ENCODE measurements around the gene GBP2.

GRCh38 chr1:89151047-89151446 lies 25.1 kb upstream of the GBP2 start:
- TF ChIP-seq EZH2 (IDR thresholded peaks at IDR 0.05; ENCODE audit: low read length, unreplicated experiment), result no peak
- TF ChIP-seq, protein P1, sequence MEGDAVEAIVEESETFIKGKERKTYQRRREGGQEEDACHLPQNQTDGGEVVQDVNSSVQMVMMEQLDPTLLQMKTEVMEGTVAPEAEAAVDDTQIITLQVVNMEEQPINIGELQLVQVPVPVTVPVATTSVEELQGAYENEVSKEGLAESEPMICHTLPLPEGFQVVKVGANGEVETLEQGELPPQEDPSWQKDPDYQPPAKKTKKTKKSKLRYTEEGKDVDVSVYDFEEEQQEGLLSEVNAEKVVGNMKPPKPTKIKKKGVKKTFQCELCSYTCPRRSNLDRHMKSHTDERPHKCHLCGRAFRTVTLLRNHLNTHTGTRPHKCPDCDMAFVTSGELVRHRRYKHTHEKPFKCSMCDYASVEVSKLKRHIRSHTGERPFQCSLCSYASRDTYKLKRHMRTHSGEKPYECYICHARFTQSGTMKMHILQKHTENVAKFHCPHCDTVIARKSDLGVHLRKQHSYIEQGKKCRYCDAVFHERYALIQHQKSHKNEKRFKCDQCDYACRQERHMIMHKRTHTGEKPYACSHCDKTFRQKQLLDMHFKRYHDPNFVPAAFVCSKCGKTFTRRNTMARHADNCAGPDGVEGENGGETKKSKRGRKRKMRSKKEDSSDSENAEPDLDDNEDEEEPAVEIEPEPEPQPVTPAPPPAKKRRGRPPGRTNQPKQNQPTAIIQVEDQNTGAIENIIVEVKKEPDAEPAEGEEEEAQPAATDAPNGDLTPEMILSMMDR (conservative IDR thresholded peaks at IDR 0.05; ENCODE audit: low read depth, low read length), result no peak

All from PC-3 (cell line).